ENCODE data around the gene VAC14.

DNA sequence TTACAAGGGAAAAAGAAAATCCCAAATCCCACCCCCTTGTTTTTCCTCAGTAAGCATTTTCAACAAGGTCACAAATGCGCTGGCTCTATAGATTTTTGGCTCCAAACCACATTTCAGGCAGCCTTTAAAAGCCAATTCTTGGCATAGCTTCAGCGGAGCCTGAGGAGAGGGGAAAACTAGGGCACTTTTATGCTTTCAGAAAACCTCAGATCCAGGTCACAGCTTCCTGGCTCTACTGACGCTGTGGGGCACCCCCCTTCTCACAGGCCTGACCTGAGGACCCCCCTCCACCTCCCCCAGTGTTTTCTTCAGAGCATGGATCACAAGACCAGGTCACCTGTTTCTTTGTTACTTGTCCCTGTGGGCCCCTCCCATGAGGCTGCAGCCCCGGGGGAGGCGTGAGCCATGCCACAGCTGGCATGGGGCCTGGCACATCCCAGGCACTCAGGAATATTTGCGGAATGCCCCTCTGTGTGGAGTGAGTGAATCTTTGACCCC lies 85.0 kb downstream of the VAC14 start:
- TF ChIP-seq, protein P1, sequence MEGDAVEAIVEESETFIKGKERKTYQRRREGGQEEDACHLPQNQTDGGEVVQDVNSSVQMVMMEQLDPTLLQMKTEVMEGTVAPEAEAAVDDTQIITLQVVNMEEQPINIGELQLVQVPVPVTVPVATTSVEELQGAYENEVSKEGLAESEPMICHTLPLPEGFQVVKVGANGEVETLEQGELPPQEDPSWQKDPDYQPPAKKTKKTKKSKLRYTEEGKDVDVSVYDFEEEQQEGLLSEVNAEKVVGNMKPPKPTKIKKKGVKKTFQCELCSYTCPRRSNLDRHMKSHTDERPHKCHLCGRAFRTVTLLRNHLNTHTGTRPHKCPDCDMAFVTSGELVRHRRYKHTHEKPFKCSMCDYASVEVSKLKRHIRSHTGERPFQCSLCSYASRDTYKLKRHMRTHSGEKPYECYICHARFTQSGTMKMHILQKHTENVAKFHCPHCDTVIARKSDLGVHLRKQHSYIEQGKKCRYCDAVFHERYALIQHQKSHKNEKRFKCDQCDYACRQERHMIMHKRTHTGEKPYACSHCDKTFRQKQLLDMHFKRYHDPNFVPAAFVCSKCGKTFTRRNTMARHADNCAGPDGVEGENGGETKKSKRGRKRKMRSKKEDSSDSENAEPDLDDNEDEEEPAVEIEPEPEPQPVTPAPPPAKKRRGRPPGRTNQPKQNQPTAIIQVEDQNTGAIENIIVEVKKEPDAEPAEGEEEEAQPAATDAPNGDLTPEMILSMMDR (IDR thresholded peaks at IDR 0.05) = no peak
- TF ChIP-seq ZFX (IDR thresholded peaks at IDR 0.05; ENCODE audit: borderline replicate concordance) = no peak
